A673 (cell line): ENCODE measurements around the gene ZNF324. TPM values are rescaled to one million over a fixed set of nuclear protein-coding genes. Genes with fewer than 3 reads are reported as not detected.
"Not testable (repeated sequence)": the region's sequence is repeated elsewhere in the genome, so short reads cannot be mapped to it uniquely, and the experiment has no call there.

ENCODE experiments used
- BruUV-seq: library from RNA; stranded (reverse); fragments of 400-500 nt; replicated peaks from 2 replicates; lab custom pipeline; 2021; lab: Mats Ljungman, UMichigan
- CTCF ChIA-PET: fragments of 300-600 bp; sonication (Branson Sonifier 250); formaldehyde crosslinking; loops from one replicate; lab custom pipeline; 2022; ENCODE audit warnings: antibody characterized with exemption; lab: Charles Lee
- POLR2A ChIA-PET: fragments of 300-600 bp; sonication (Branson Sonifier 250); formaldehyde crosslinking; loops from one replicate; lab custom pipeline; 2022; ENCODE audit warnings: antibody characterized with exemption; ENCODE audit not compliant: low non-redundant PET; lab: Charles Lee
- DNase-seq: peaks from one replicate; pipeline ENCODE4 v3.0.0-alpha.2; 2015; ENCODE audit warnings: low spot score
- H3K27ac ChIP-seq: fragments of 200-600 bp; sonication (generic); 2 replicates; pipeline ENCODE4 v1.5.1; 2016; ENCODE audit warnings: mixed run types, low read depth, mild to moderate bottlenecking, mixed read lengths, antibody characterized with exemption, low read length; ENCODE audit not compliant: poor library complexity, severe bottlenecking
- H3K27me3 ChIP-seq: fragments of 200-600 bp; sonication (generic); replicated peaks from 2 replicates; pipeline ENCODE4 v1.6.1; 2017; ENCODE audit warnings: mixed run types, low read depth, mild to moderate bottlenecking, mixed read lengths, antibody characterized with exemption, low read length; ENCODE audit not compliant: insufficient read depth, poor library complexity
- H3K36me3 ChIP-seq: fragments of 200-600 bp; sonication (generic); 2 replicates; pipeline ENCODE4 v1.6.1; 2016; ENCODE audit warnings: mixed run types, mild to moderate bottlenecking, mixed read lengths, antibody characterized with exemption, low read length; ENCODE audit not compliant: insufficient read depth, poor library complexity, severe bottlenecking
- H3K4me1 ChIP-seq: fragments of 200-600 bp; sonication (generic); 2 replicates; pipeline ENCODE4 v1.6.1; 2017; ENCODE audit warnings: mixed run types, mild to moderate bottlenecking, mixed read lengths, antibody characterized with exemption, low read length; ENCODE audit not compliant: insufficient read depth, poor library complexity, severe bottlenecking
- H3K4me3 ChIP-seq: fragments of 200-600 bp; sonication (generic); 2 replicates; pipeline ENCODE4 v1.5.1; 2016; ENCODE audit warnings: low read depth, mixed run types, mild to moderate bottlenecking, mixed read lengths, low read length; ENCODE audit not compliant: poor library complexity, severe bottlenecking
- H3K9me3 ChIP-seq: fragments of 200-600 bp; sonication (generic); 2 replicates; pipeline ENCODE4 v1.6.1; 2016; ENCODE audit warnings: mixed run types, low read depth, mild to moderate bottlenecking, mixed read lengths, antibody characterized with exemption, low read length; ENCODE audit not compliant: poor library complexity, severe bottlenecking
- CTCF ChIP-seq: fragments of 300-800, 200-600 bp; sonication (generic); conservative IDR thresholded peaks from 2 replicates; pipeline ENCODE4 v1.5.1; 2017; ENCODE audit warnings: low read depth, mild to moderate bottlenecking, antibody characterized with exemption, low read length, moderate library complexity, mixed read lengths
- EZH2 ChIP-seq: fragments of 200-600 bp; sonication (generic); IDR thresholded peaks from 2 replicates; pipeline ENCODE4 v1.6.1; 2017; ENCODE audit warnings: borderline replicate concordance, low read depth, mild to moderate bottlenecking, mixed read lengths, antibody characterized with exemption, low read length; ENCODE audit not compliant: poor library complexity, severe bottlenecking
- intact Hi-C: fragments of 100-400 bp; cut with micrococcal nuclease; formaldehyde crosslinking; loops from one replicate; pipeline ENCODE4 v1.10.0; 2022; ENCODE audit not compliant: unreplicated experiment
- total RNA-seq: library from RNA; stranded (reverse); gene quantifications from 2 replicates; pipeline ENCODE4 v1.2.3, GENCODE V29; 2021

Gene ZNF324
- total RNA-seq, 1 experiment from 2014 or later = 12.7 TPM

- intact Hi-C loops = no loop called here
- Histone ChIP-seq H3K4me1 (no peaks in the 10 kb centered on the region), H3K27me3 (no peaks in the 10 kb centered on the region), H3K36me3 (peaks cover 52% of the 10 kb centered on the region), H3K9me3 (peaks cover 90% of the 10 kb centered on the region), H3K4me3 (no peak overlapping the region), H3K27ac (no peak overlapping the region)
- no peak for DNase-seq
- BruUV-seq = no TSS peak
- POLR2A ChIA-PET = no interaction called here
- CTCF ChIA-PET = no interaction called here
- no peak for TF ChIP-seq EZH2
- no peak for TF ChIP-seq CTCF
Measured at GRCh38 chr19:58434217-58434616, 32.7 kb upstream of the ZNF324 start.

GRCh38 chr19:58439576-58440554 is 27.0 kb upstream of the ZNF324 start, which contains the start of gene ZNF132:
TSS of gene ZNF132 (minus strand) at chr19:58440153. CDS start at chr19:58439821, 332 bp downstream.
- H3K36me3 ChIP-seq = peaks cover 22% of the 10 kb centered on the region
- POLR2A ChIA-PET = interaction anchor here (0.6 kb wide), 1 partner anchor 79 kb away, joined by 3 read pairs; no protein-coding TSS in a partner anchor
- peaks cover 11% of the 10 kb centered on the region for H3K4me1 ChIP-seq
- DNase-seq = peak; percentile 100
- peaks cover 38% of the 10 kb centered on the region for H3K9me3 ChIP-seq
- H3K27me3 ChIP-seq = no peaks in the 10 kb centered on the region
- TSS peak; percentile 72 for BruUV-seq
- peak within 1 kb of the TSS; percentile 53 for H3K4me3 ChIP-seq
- H3K27ac ChIP-seq = peak within 1 kb of the TSS; percentile 75
- CTCF ChIA-PET = no interaction called here
- intact Hi-C loops = loop anchor here (1.0 kb wide), 1 partner anchor 11 kb away; the partner anchor contains the start of gene ZNF324B
- TF ChIP-seq CTCF (no peak), EZH2 (no peak)

- peak overlapping the region; percentile 75 for H3K27ac ChIP-seq
Measured at GRCh38 chr19:58440556-58440955, 26.3 kb upstream of the ZNF324 start.

GRCh38 chr19:58442986-58443385 is 23.9 kb upstream of the ZNF324 start:
- BruUV-seq, DNase-seq, intact Hi-C loops, H3K36me3 ChIP-seq, POLR2A ChIA-PET, H3K4me3 ChIP-seq, CTCF ChIA-PET, H3K27me3 ChIP-seq, H3K27ac ChIP-seq: not testable (repeated sequence)
- Histone ChIP-seq H3K4me1 (peaks cover 20% of the 10 kb centered on the region), H3K9me3 (peaks cover 13% of the 10 kb centered on the region)

More at GRCh38 chr19:58440556-58440955, 26.3 kb upstream of the ZNF324 start:
- no peaks in the 10 kb centered on the region for H3K27me3 ChIP-seq
- H3K4me1 ChIP-seq = peaks cover 18% of the 10 kb centered on the region
- ChIA-PET POLR2A (no interaction called here), CTCF (no interaction called here)
- H3K4me3 ChIP-seq = peak overlapping the region; percentile 53
- H3K9me3 ChIP-seq = peaks cover 32% of the 10 kb centered on the region
- intact Hi-C loops = loop anchor here (1.0 kb wide), 1 partner anchor 11 kb away; the partner anchor contains the start of gene ZNF324B
- H3K36me3 ChIP-seq = peaks cover 15% of the 10 kb centered on the region
- TSS peak; percentile 80 for BruUV-seq
- TF ChIP-seq CTCF (no peak), EZH2 (no peak)
- DNase-seq = no peak

GRCh38 chr19:58448860-58449259 is 18.0 kb upstream of the ZNF324 start:
- H3K27me3 ChIP-seq, CTCF ChIA-PET, POLR2A ChIA-PET, H3K36me3 ChIP-seq, H3K4me3 ChIP-seq, BruUV-seq, H3K27ac ChIP-seq, DNase-seq, H3K9me3 ChIP-seq, intact Hi-C loops: not testable (repeated sequence)
- H3K4me1 ChIP-seq = peaks cover 13% of the 10 kb centered on the region
